Measurements from ENCODE around the gene ZNF215.
A peak's percentile ranks its signal among the peaks of the same experiment; 100 is the strongest.

The ZNF215 gene

GRCh38 chr11:6920702-6921101, 5.5 kb upstream of the ZNF215 start, which contains the start of gene OR2D3:
Gene OR2D3 (plus strand): TSS chr11:6921002. CDS start chr11:6921002, 0 bp downstream.
- Histone ChIP-seq H3K27me3 (ENCODE audit: insufficient read depth, poor library complexity, severe bottlenecking) (no peaks in the 10 kb centered on the region), H3K27ac (replicated peaks) (no peak within 1 kb of the TSS), H3K4me3 (replicated peaks; ENCODE audit: insufficient read depth, low read length) (no peak within 1 kb of the TSS)
- DNase-seq (ENCODE audit: low read depth in 1 of 2, low spot score in 1 of 2), result no peak
- no peak for TF ChIP-seq GABPA (IDR thresholded peaks at IDR 0.05; ENCODE audit: low read depth)
- no peak for TF ChIP-seq SPI1 (IDR thresholded peaks at IDR 0.05; ENCODE audit: borderline replicate concordance, low read depth)
- TF ChIP-seq CTCF (IDR thresholded peaks at IDR 0.05; ENCODE audit: insufficient read depth, low read length), result no peak
- no peak for TF ChIP-seq REST (IDR thresholded peaks at IDR 0.05; ENCODE audit: insufficient replicate concordance, low read depth)
- TF ChIP-seq POLR2AphosphoS5 (IDR thresholded peaks at IDR 0.05; ENCODE audit: low read depth), result no peak

GRCh38 chr11:6925007-6925577, 1.1 kb upstream of the ZNF215 start:
- TF ChIP-seq REST (IDR thresholded peaks at IDR 0.05; ENCODE audit: insufficient replicate concordance, low read depth) (no peak), GABPA (IDR thresholded peaks at IDR 0.05; ENCODE audit: low read depth) (no peak), POLR2AphosphoS5 (IDR thresholded peaks at IDR 0.05; ENCODE audit: low read depth) (no peak), CTCF (IDR thresholded peaks at IDR 0.05; ENCODE audit: insufficient read depth, low read length) (no peak), SPI1 (IDR thresholded peaks at IDR 0.05; ENCODE audit: borderline replicate concordance, low read depth) (no peak)
- Histone ChIP-seq H3K27ac (replicated peaks) (no peak overlapping the region), H3K27me3 (ENCODE audit: insufficient read depth, poor library complexity, severe bottlenecking) (no peaks in the 10 kb centered on the region), H3K4me3 (replicated peaks; ENCODE audit: insufficient read depth, low read length) (no peak overlapping the region)
- no peak for DNase-seq (ENCODE audit: low read depth in 1 of 2, low spot score in 1 of 2)

- Histone ChIP-seq H3K27ac (replicated peaks) (no peak overlapping the region), H3K27me3 (ENCODE audit: insufficient read depth, poor library complexity, severe bottlenecking) (no peaks in the 10 kb centered on the region), H3K4me3 (replicated peaks; ENCODE audit: insufficient read depth, low read length) (peak overlapping the region; percentile 59)
- no peak for DNase-seq (ENCODE audit: low read depth in 1 of 2, low spot score in 1 of 2)
- TF ChIP-seq SPI1 (IDR thresholded peaks at IDR 0.05; ENCODE audit: borderline replicate concordance, low read depth) (no peak), GABPA (IDR thresholded peaks at IDR 0.05; ENCODE audit: low read depth) (no peak; the same call in 1 of the 2 replicates), POLR2AphosphoS5 (IDR thresholded peaks at IDR 0.05; ENCODE audit: low read depth) (no peak), CTCF (IDR thresholded peaks at IDR 0.05; ENCODE audit: insufficient read depth, low read length) (no peak), REST (IDR thresholded peaks at IDR 0.05; ENCODE audit: insufficient replicate concordance, low read depth) (no peak)
These were observed 504 bp upstream of the ZNF215 start for GRCh38 chr11:6925636-6926207.
